ENCODE results near the gene NEK11.

GRCh38 chr3:131328721-131329120, 302.0 kb downstream of the NEK11 start:
- TF ChIP-seq CTCF (IDR thresholded peaks at IDR 0.05; ENCODE audit: borderline replicate concordance, extremely low read depth, low read length, poor library complexity, severe bottlenecking) (no peak), EZH2 (IDR thresholded peaks at IDR 0.05; ENCODE audit: borderline replicate concordance, low read depth, low read length, severe bottlenecking) (no peak)

Data from DND-41 (cell line).